ENCODE results near the gene SH2D1B. TPM values are rescaled to one million over a fixed set of nuclear protein-coding genes. Genes with fewer than 3 reads are reported as not detected.

Gene SH2D1B
- total and polyA plus RNA-seq, 9 of the 15 experiments (the other 6 are each of a cell fraction or from before 2014, with no cell fraction given): 5.6 to 19.6 (median 9.7) TPM

- TF ChIP-seq ELF2 (CRISPR knock-in tag; IDR thresholded peaks at IDR 0.05) (no peak), CHD4 (IDR thresholded peaks at IDR 0.05; ENCODE audit: insufficient read depth, insufficient replicate concordance, low read depth, low read length, poor library complexity, severe bottlenecking) (no peak), TFAM (CRISPR knock-in tag; conservative IDR thresholded peaks at IDR 0.05) (no peak), PML (IDR thresholded peaks at IDR 0.05; ENCODE audit: low read length) (peak; percentile 97), MEF2D (tag; conservative IDR thresholded peaks at IDR 0.05; ENCODE audit: low read depth) (0 out of 2 replicates have a peak, but pooled peaks have one; percentile 57), BACH1 (tag; IDR thresholded peaks at IDR 0.05) (no peak), ZBTB12 (CRISPR knock-in tag; IDR thresholded peaks at IDR 0.05) (no peak), RFX5 (IDR thresholded peaks at IDR 0.05; ENCODE audit: low read depth, low read length) (no peak), EGR1 (conservative IDR thresholded peaks at IDR 0.05) (peak; percentile 70), L3MBTL2 (IDR thresholded peaks at IDR 0.05) (peak; percentile 69; the same call in 1 of the 2 replicates), SRSF7 (optimal IDR thresholded peaks at IDR 0.05; ENCODE audit: low read depth, low read length) (no peak), CBFB (CRISPR knock-in tag; IDR thresholded peaks at IDR 0.05) (peak; percentile 98), CBFA2T3 (IDR thresholded peaks at IDR 0.05) (peak; percentile 98), ZNF143 (CRISPR knock-in tag; IDR thresholded peaks at IDR 0.05) (no peak), ZNF77 (CRISPR knock-in tag; IDR thresholded peaks at IDR 0.05) (no peak), ATF4 (CRISPR knock-in tag; IDR thresholded peaks at IDR 0.05) (no peak), LARP7 (IDR thresholded peaks at IDR 0.05) (no peak), POLR3G (IDR thresholded peaks at IDR 0.05; ENCODE audit: extremely low read depth, insufficient read length, insufficient replicate concordance) (no peak), TEAD4 (IDR thresholded peaks at IDR 0.05; ENCODE audit: low read length) (peak; percentile 98), TEAD4 (CRISPR knock-in tag; IDR thresholded peaks at IDR 0.05; ENCODE audit: borderline replicate concordance) (no peak), MEIS2 (IDR thresholded peaks at IDR 0.05; ENCODE audit: partially characterized antibody) (no peak), FOSL1 (tag; conservative IDR thresholded peaks at IDR 0.05) (0 out of 2 replicates have a peak, but pooled peaks have one; percentile 4), FOXK1 (CRISPR knock-in tag; IDR thresholded peaks at IDR 0.05; ENCODE audit: borderline replicate concordance) (no peak), ZNF511 (CRISPR knock-in tag; IDR thresholded peaks at IDR 0.05) (peak; percentile 44; the same call in 1 of the 2 replicates), DDX20 (tag; IDR thresholded peaks at IDR 0.05; ENCODE audit: low read depth) (no peak), CSDE1 (IDR thresholded peaks at IDR 0.05) (no peak), CHD2 (IDR thresholded peaks at IDR 0.05; ENCODE audit: low read depth, low read length) (no peak), ZNF695 (CRISPR knock-in tag; IDR thresholded peaks at IDR 0.05) (no peak)
Observed at GRCh38 chr1:162372159-162373071, 39.5 kb downstream of the SH2D1B start (continued).
